NB4 (cell line): ENCODE results near the gene SSNA1.

ENCODE experiments used
- DNase-seq: peaks from one replicate; pipeline ENCODE4 v3.0.0; 2010; ENCODE audit warnings: low read depth
- H3K4me3 ChIP-seq: one replicate; pipeline ENCODE4 v1.5.1; 2011; ENCODE audit warnings: mild to moderate bottlenecking, low read depth, low read length, moderate library complexity
- CTCF ChIP-seq: IDR thresholded peaks from one replicate; pipeline ENCODE4 v1.5.1; 2012; ENCODE audit warnings: low read depth, low read length
- MYC ChIP-seq: IDR thresholded peaks from 2 replicates; pipeline ENCODE4 v1.6.1; 2011; ENCODE audit warnings: low read depth, low read length
- POLR2A ChIP-seq: IDR thresholded peaks from 2 replicates; pipeline ENCODE4 v1.6.1; 2011; ENCODE audit warnings: mild to moderate bottlenecking; ENCODE audit not compliant: insufficient read length; ENCODE audit errors: extremely low read depth
- TF ChIP-seq, protein P1 (sequence below): IDR thresholded peaks from 2 replicates; pipeline ENCODE4 v1.6.1; 2011; ENCODE audit warnings: low read depth, low read length

Gene SSNA1

GRCh38 chr9:137152844-137153405 is 35.6 kb upstream of the SSNA1 start:
- TF ChIP-seq POLR2A (no peak), MYC (no peak), CTCF (no peak)
- TF ChIP-seq, protein P1, sequence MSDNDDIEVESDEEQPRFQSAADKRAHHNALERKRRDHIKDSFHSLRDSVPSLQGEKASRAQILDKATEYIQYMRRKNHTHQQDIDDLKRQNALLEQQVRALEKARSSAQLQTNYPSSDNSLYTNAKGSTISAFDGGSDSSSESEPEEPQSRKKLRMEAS: no peak
- H3K4me3 ChIP-seq: no peak overlapping the region
- DNase-seq: no peak

GRCh38 chr9:137156567-137157375 is 31.7 kb upstream of the SSNA1 start:
- H3K4me3 ChIP-seq: no peak overlapping the region
- TF ChIP-seq, protein P1: no peak
- no peak for TF ChIP-seq CTCF
- TF ChIP-seq POLR2A: no peak
- no peak for TF ChIP-seq MYC
- DNase-seq: no peak

GRCh38 chr9:137157618-137158415 is 30.7 kb upstream of the SSNA1 start:
- TF ChIP-seq MYC (no peak), POLR2A (no peak), CTCF (no peak)
- TF ChIP-seq, protein P1: no peak
- no peak overlapping the region for H3K4me3 ChIP-seq
- DNase-seq: no peak

DNA sequence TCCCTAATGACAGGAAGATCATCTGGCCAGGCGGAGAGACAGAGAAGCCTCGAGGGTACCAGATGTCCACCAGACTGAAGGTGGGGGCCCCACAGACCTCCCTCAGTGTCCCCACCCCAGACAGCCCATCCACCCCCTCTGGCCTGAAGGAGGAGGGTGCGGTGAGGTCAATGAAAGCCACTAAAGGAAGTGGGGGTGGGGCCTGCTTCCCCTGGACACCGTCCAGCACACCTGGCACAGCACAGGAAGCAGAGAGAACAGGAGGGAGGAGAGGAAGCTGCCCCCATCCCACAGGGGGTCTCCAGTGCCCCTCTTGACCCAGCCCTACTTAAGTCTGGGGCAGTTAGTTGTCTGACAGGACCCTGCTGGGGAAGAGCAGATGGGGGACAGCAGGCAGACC is 29.9 kb upstream of the SSNA1 start:
- TF ChIP-seq, protein P1: no peak
- TF ChIP-seq POLR2A: no peak
- TF ChIP-seq CTCF: no peak
- no peak for TF ChIP-seq MYC
- DNase-seq: no peak
- no peak overlapping the region for H3K4me3 ChIP-seq

DNA sequence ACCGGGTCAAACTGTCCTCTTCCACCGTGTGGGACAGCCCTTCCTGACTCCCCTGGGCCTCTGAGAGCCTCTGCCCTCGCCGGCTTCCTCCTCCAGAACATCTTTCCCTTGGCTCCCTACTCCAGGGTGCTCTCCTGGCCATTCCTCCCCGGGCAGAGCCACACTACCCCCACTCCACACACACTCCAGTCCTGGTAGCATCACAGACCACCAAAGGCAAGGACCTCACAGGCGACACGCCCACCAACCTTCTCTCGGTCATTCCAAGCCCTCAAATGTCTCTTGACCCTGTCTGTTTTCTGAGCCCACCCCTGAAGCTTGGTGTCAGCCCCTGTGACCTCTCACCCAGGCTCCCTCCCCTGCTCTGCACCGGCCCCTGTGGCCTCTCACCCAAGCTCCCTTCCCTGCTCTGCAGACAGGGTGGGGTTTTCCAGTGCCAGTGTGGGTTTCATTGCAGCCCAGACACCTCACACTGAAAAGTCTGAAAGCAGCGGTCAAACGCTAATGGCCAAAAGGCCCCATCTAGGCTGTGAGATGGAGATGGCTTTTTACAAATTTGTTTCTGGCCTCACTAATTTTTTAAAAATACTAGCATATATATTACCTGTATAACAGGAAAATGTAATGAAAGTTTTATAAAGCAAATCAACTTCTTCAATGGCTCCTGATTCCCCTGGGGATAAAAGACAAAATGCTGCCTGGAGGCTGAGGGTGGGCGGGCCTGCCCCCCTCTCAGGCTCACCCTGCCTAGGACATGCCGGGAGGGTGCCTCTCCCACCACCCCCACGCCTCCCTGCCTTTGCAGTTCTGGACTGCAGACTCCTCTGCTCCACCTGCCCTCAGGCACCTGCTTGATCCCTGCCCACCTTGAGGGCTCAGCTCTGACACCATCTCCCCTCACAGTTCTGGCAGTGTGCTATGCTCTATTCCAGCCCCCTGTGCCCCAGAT is 29.1 kb upstream of the SSNA1 start:
- DNase-seq: no peak
- TF ChIP-seq CTCF: no peak
- no peak for TF ChIP-seq MYC
- no peak for TF ChIP-seq POLR2A
- TF ChIP-seq, protein P1: no peak
- no peak overlapping the region for H3K4me3 ChIP-seq
